ENCODE data around the gene KASH5. TPM values are rescaled to one million over a fixed set of nuclear protein-coding genes. Genes with fewer than 3 reads are reported as not detected.

KASH5 gene
- total and polyA plus RNA-seq, 2 of the 4 experiments (the other 2 are of a cell fraction): not detected

DNA sequence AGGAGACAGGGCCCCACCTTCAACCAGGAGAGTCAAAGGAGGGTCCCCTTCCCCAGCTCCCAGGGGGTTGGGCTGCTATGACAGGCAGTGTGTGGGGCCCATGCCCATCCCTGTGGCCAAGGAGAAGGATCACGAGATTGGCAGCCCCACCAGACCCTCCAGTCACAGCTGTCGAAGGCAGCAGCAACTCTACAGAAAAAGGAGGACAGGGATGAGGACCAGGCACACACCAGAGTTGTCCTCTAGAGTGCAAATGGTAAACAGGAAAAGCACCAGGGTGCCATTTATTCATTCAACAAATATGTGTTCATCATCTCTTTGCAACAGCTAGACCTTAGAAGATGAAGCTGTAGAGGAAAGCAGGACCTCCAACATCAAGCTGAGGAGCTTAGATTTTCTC is 31.1 kb downstream of the KASH5 start:
- no peak for DNase-seq
- H3K4ac ChIP-seq (ENCODE audit: low read depth, low read length): no peak overlapping the region
- BruUV-seq (replicated peaks): no TSS peak

More for the DNA sequence above, 31.1 kb downstream of the KASH5 start:
- Histone ChIP-seq H3K4me3 (ENCODE audit: insufficient read depth, low read depth, low read length) (no peak overlapping the region), H2AK5ac (ENCODE audit: low read depth, low read length) (no peak overlapping the region), H2BK5ac (ENCODE audit: low read depth, low read length, poor library complexity, severe bottlenecking) (no peak overlapping the region), H3K27me3 (ENCODE audit: control insufficient read depth, insufficient read depth, low read length) (peaks cover 86% of the 10 kb centered on the region), H2BK120ac (ENCODE audit: low read depth, low read length) (no peak overlapping the region), H4K20me1 (ENCODE audit: insufficient read depth, low read length) (no peaks in the 10 kb centered on the region), H4K5ac (ENCODE audit: low read depth, low read length) (no peak overlapping the region), H3K36me3 (ENCODE audit: control insufficient read depth, insufficient read depth, low read length) (no peaks in the 10 kb centered on the region), H3K9me3 (ENCODE audit: control insufficient read depth, insufficient read depth, low read length) (no peaks in the 10 kb centered on the region), H3K27ac (ENCODE audit: insufficient read depth, low read length) (no peak overlapping the region), H3K18ac (ENCODE audit: low read depth, low read length) (no peak overlapping the region), H3K23ac (ENCODE audit: low read depth, low read length) (no peak overlapping the region), H2BK20ac (ENCODE audit: low read depth, low read length) (no peak overlapping the region), H3K79me1 (ENCODE audit: low read depth in 1 of 2, low read length in 2 of 2) (no peaks in the 10 kb centered on the region), H3K9me1 (ENCODE audit: insufficient read depth, low read length) (no peaks in the 10 kb centered on the region), H3K14ac (replicated peaks; ENCODE audit: low read depth, low read length) (no peak overlapping the region), H4K91ac (ENCODE audit: insufficient read depth, low read depth, low read length) (no peak overlapping the region), H2AFZ (replicated peaks; ENCODE audit: low read length, poor library complexity) (no peak overlapping the region), H3K4me2 (ENCODE audit: low read depth, low read length) (no peak overlapping the region), H3K56ac (ENCODE audit: extremely low read depth, insufficient read depth, low read length) (no peak overlapping the region), H4K8ac (ENCODE audit: low read depth in 2 of 2, low read length in 2 of 2) (no peak overlapping the region), H3K9ac (ENCODE audit: low read depth, low read length) (no peak overlapping the region), H3K4me1 (ENCODE audit: control insufficient read depth, insufficient read depth, low read length) (peaks cover 2% of the 10 kb centered on the region; the same call in 1 of the 2 replicates), H2BK15ac (ENCODE audit: low read depth, low read length) (no peak overlapping the region), H2AK9ac (replicated peaks; ENCODE audit: low read depth, low read length, poor library complexity) (no peak overlapping the region)
- in situ Hi-C loops (cut with MboI; ENCODE audit: low sequenced_read_pairs) (no loop called here), intact Hi-C loops (cut with micrococcal nuclease) (no loop called here), dilution Hi-C loops (cut with HindIII; ENCODE audit: low sequenced_read_pairs, unreplicated experiment) (no loop called here)
- ATAC-seq (ENCODE audit: low read depth): no peak
- WGBS, 2 experiments (ENCODE audit: extremely low coverage in 2 of 2, insufficient read length in 1 of 2): no CpG with 5 or more reads among the region's 2 CpGs
- ChIA-PET CTCF (interaction anchor here (0.5 kb wide), 1 partner anchor 13 kb away, joined by 3 read pairs; no protein-coding TSS in a partner anchor), POLR2A (ENCODE audit: unreplicated experiment) (no interaction called here)
- TF ChIP-seq CHD1 (IDR thresholded peaks at IDR 0.05; ENCODE audit: low read depth, low read length) (no peak), RFX5 (IDR thresholded peaks at IDR 0.05; ENCODE audit: low read depth, low read length) (no peak), BHLHE40 (IDR thresholded peaks at IDR 0.05; ENCODE audit: low read depth, low read length) (no peak), NFE2L2 (IDR thresholded peaks at IDR 0.05; ENCODE audit: low read depth, low read length) (no peak), FOS (IDR thresholded peaks at IDR 0.05; ENCODE audit: low read depth, low read length) (no peak), MAZ (IDR thresholded peaks at IDR 0.05; ENCODE audit: borderline replicate concordance, low read depth, low read length) (no peak), RCOR1 (IDR thresholded peaks at IDR 0.05; ENCODE audit: insufficient replicate concordance, low read length) (no peak), POLR2A (IDR thresholded peaks at IDR 0.05; ENCODE audit: low read depth, low read length) (no peak), CEBPB (IDR thresholded peaks at IDR 0.05; ENCODE audit: low read depth, low read length) (no peak), MXI1 (IDR thresholded peaks at IDR 0.05; ENCODE audit: borderline replicate concordance, low read depth, low read length) (no peak), RAD21 (IDR thresholded peaks at IDR 0.05; ENCODE audit: low read length) (no peak), SMC3 (IDR thresholded peaks at IDR 0.05; ENCODE audit: low read depth, low read length) (no peak), CTCF (conservative IDR thresholded peaks at IDR 0.05; ENCODE audit: low read depth, low read length) (no peak), MAFK (IDR thresholded peaks at IDR 0.05; ENCODE audit: low read depth, low read length) (no peak)
- TF ChIP-seq, protein P1, sequence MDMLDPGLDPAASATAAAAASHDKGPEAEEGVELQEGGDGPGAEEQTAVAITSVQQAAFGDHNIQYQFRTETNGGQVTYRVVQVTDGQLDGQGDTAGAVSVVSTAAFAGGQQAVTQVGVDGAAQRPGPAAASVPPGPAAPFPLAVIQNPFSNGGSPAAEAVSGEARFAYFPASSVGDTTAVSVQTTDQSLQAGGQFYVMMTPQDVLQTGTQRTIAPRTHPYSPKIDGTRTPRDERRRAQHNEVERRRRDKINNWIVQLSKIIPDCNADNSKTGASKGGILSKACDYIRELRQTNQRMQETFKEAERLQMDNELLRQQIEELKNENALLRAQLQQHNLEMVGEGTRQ (IDR thresholded peaks at IDR 0.05; ENCODE audit: low read depth, low read length): no peak
- TF ChIP-seq, protein P2, sequence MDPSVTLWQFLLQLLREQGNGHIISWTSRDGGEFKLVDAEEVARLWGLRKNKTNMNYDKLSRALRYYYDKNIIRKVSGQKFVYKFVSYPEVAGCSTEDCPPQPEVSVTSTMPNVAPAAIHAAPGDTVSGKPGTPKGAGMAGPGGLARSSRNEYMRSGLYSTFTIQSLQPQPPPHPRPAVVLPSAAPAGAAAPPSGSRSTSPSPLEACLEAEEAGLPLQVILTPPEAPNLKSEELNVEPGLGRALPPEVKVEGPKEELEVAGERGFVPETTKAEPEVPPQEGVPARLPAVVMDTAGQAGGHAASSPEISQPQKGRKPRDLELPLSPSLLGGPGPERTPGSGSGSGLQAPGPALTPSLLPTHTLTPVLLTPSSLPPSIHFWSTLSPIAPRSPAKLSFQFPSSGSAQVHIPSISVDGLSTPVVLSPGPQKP (IDR thresholded peaks at IDR 0.05; ENCODE audit: borderline replicate concordance, low read depth, low read length): no peak

Data from IMR-90 (cell line).